BLaER1 treated with 17β-estradiol and CSF1 and Interleukin-3, amounts not matched to agents 10 nM and 100 nM (cell line): Measurements from ENCODE around the gene GNA12.

Experiments
- H3K27ac ChIP-seq, 11 experiments: shearing (Covaris generic); formaldehyde crosslinking; 2 replicates each; pipeline ENCODE4 v1.8.1; 2022
- H3K27me3 ChIP-seq, 11 experiments: shearing (Covaris generic); formaldehyde crosslinking; 2 replicates each; pipeline ENCODE4 v1.8.1; 2022
- H3K36me3 ChIP-seq, 11 experiments: shearing (Covaris generic); formaldehyde crosslinking; 2 replicates each; pipeline ENCODE4 v1.8.1; 2022
- H3K4me1 ChIP-seq, 10 experiments: shearing (Covaris generic); formaldehyde crosslinking; 2 replicates each; pipeline ENCODE4 v1.8.1; 2022
- H3K4me2 ChIP-seq, 11 experiments: shearing (Covaris generic); formaldehyde crosslinking; 2 replicates each; pipeline ENCODE4 v1.8.1; 2022
- H3K4me3 ChIP-seq, 10 experiments: shearing (Covaris generic); formaldehyde crosslinking; 2 replicates each; pipeline ENCODE4 v1.8.1; 2022
- H3K9ac ChIP-seq, 11 experiments: shearing (Covaris generic); formaldehyde crosslinking; 2 replicates each; pipeline ENCODE4 v1.8.1; 2022
- H3K9me3 ChIP-seq, 11 experiments: shearing (Covaris generic); formaldehyde crosslinking; replicated peaks in 1 of 11; 2 replicates each; pipeline ENCODE4 v1.8.1; 2022
- H4K20me1 ChIP-seq, 11 experiments: shearing (Covaris generic); formaldehyde crosslinking; 2 replicates each; pipeline ENCODE4 v1.8.1; 2022
- Cebpa-rat ChIP-seq, 11 experiments: shearing (Covaris generic); IDR thresholded peaks; 2 replicates each; pipeline ENCODE4 v1.8.1; 2022

The GNA12 gene

GRCh38 chr7:2821161-2821841 lies 22.8 kb downstream of the GNA12 start:
- peaks cover 0 to 27% (median 10%) of the 10 kb centered on the region in 11 experiments; a peak in 5 of 22 replicates for H3K36me3 ChIP-seq
- no peaks in the 10 kb centered on the region for H3K9me3 ChIP-seq
- no peaks in the 10 kb centered on the region; a peak in 1 of 22 replicates for H3K27me3 ChIP-seq
- H3K4me1 ChIP-seq = peaks cover 61 to 99% (median 94%) of the 10 kb centered on the region in 10 experiments
- H3K4me2 ChIP-seq = peak overlapping the region; percentile 50 to 98 (median 67)
- H3K27ac ChIP-seq = peak overlapping the region in 10 of 11 experiments; percentile 13 to 63 (median 46); a peak in 15 of 22 replicates
- H3K9ac ChIP-seq = peak overlapping the region in 2 of 11 experiments; percentile 4 to 26; a peak in 4 of 22 replicates
- H4K20me1 ChIP-seq = peaks cover 37 to 96% (median 76%) of the 10 kb centered on the region in 11 experiments; a peak in 17 of 22 replicates
- H3K4me3 ChIP-seq = no peak overlapping the region
- no peak for TF ChIP-seq Cebpa-rat (IDR thresholded peaks at IDR 0.05)

- Histone ChIP-seq H3K36me3 (peaks cover 0 to 23% (median 4%) of the 10 kb centered on the region in 11 experiments; a peak in 4 of 22 replicates), H3K9ac (peak overlapping the region in 5 of 11 experiments; percentile 1 to 37 (median 15); a peak in 3 of 22 replicates), H4K20me1 (peaks cover 32 to 89% (median 68%) of the 10 kb centered on the region in 11 experiments; a peak in 17 of 22 replicates), H3K4me2 (peak overlapping the region; percentile 50 to 98 (median 67); a peak in 21 of 22 replicates), H3K9me3 (no peaks in the 10 kb centered on the region), H3K4me3 (no peak overlapping the region), H3K27ac (peak overlapping the region in 10 of 11 experiments; percentile 0 to 63 (median 32); a peak in 12 of 22 replicates), H3K27me3 (no peaks in the 10 kb centered on the region; a peak in 1 of 22 replicates), H3K4me1 (peaks cover 58 to 100% (median 95%) of the 10 kb centered on the region in 10 experiments)
- no peak for TF ChIP-seq Cebpa-rat (IDR thresholded peaks at IDR 0.05)
Measured at GRCh38 chr7:2820508-2820934, 23.6 kb downstream of the GNA12 start.

- no peaks in the 10 kb centered on the region for H3K9me3 ChIP-seq
- H3K36me3 ChIP-seq = peaks cover 0 to 25% (median 4%) of the 10 kb centered on the region in 11 experiments; a peak in 3 of 22 replicates
- H3K4me1 ChIP-seq = peaks cover 58 to 100% (median 95%) of the 10 kb centered on the region in 10 experiments
- H3K4me2 ChIP-seq = peak overlapping the region; percentile 51 to 98 (median 73); a peak in 13 of 22 replicates
- peaks cover 31 to 89% (median 64%) of the 10 kb centered on the region in 11 experiments; a peak in 17 of 22 replicates for H4K20me1 ChIP-seq
- H3K4me3 ChIP-seq = no peak overlapping the region
- no peak for TF ChIP-seq Cebpa-rat (IDR thresholded peaks at IDR 0.05)
- H3K27me3 ChIP-seq = no peaks in the 10 kb centered on the region; a peak in 1 of 22 replicates
- no peak overlapping the region for H3K9ac ChIP-seq
- H3K27ac ChIP-seq = peak overlapping the region in 4 of 11 experiments; percentile 28 to 65 (median 60); a peak in 3 of 22 replicates
Measured at GRCh38 chr7:2819954-2820397, 24.1 kb downstream of the GNA12 start.

GRCh38 chr7:2819161-2819953 lies 24.8 kb downstream of the GNA12 start:
- peaks cover 0 to 25% (median 4%) of the 10 kb centered on the region in 11 experiments; a peak in 3 of 22 replicates for H3K36me3 ChIP-seq
- H3K27me3 ChIP-seq = no peaks in the 10 kb centered on the region; a peak in 1 of 22 replicates
- H3K4me3 ChIP-seq = no peak overlapping the region
- H3K27ac ChIP-seq = peak overlapping the region in 6 of 11 experiments; percentile 29 to 66 (median 64); a peak in 11 of 22 replicates
- peaks cover 61 to 100% (median 95%) of the 10 kb centered on the region in 10 experiments for H3K4me1 ChIP-seq
- peak overlapping the region in 4 of 11 experiments; percentile 10 to 57 (median 48); a peak in 5 of 22 replicates for H3K9ac ChIP-seq
- peaks cover 29 to 87% (median 58%) of the 10 kb centered on the region in 11 experiments; a peak in 17 of 22 replicates for H4K20me1 ChIP-seq
- no peak for TF ChIP-seq Cebpa-rat (IDR thresholded peaks at IDR 0.05)
- peak overlapping the region in 10 of 11 experiments; percentile 43 to 98 (median 66); a peak in 19 of 22 replicates for H3K4me2 ChIP-seq
- no peaks in the 10 kb centered on the region for H3K9me3 ChIP-seq

GRCh38 chr7:2818653-2819052 lies 25.5 kb downstream of the GNA12 start:
- Histone ChIP-seq H3K27ac (peak overlapping the region in 8 of 11 experiments; percentile 2 to 66 (median 49); a peak in 13 of 22 replicates), H3K4me2 (peak overlapping the region; percentile 33 to 98 (median 60); a peak in 21 of 22 replicates), H3K4me1 (peaks cover 61 to 100% (median 95%) of the 10 kb centered on the region in 10 experiments), H4K20me1 (peaks cover 23 to 80% (median 52%) of the 10 kb centered on the region in 11 experiments; a peak in 14 of 22 replicates), H3K36me3 (peaks cover 0 to 25% (median 4%) of the 10 kb centered on the region in 11 experiments; a peak in 3 of 22 replicates), H3K4me3 (no peak overlapping the region; a peak in 1 of 20 replicates), H3K9me3 (no peaks in the 10 kb centered on the region), H3K9ac (peak overlapping the region in 6 of 11 experiments; percentile 10 to 57 (median 46); a peak in 12 of 22 replicates), H3K27me3 (no peaks in the 10 kb centered on the region; a peak in 1 of 22 replicates)
- no peak for TF ChIP-seq Cebpa-rat (IDR thresholded peaks at IDR 0.05)

GRCh38 chr7:2818121-2818520 lies 26.0 kb downstream of the GNA12 start:
- Histone ChIP-seq H4K20me1 (peaks cover 22 to 75% (median 48%) of the 10 kb centered on the region in 11 experiments; a peak in 14 of 22 replicates), H3K36me3 (peaks cover 0 to 25% (median 4%) of the 10 kb centered on the region in 11 experiments; a peak in 3 of 22 replicates), H3K4me1 (peaks cover 67 to 100% (median 95%) of the 10 kb centered on the region in 10 experiments), H3K9me3 (no peaks in the 10 kb centered on the region), H3K27me3 (no peaks in the 10 kb centered on the region; a peak in 1 of 22 replicates), H3K9ac (peak overlapping the region in 5 of 11 experiments; percentile 12 to 57 (median 51); a peak in 10 of 22 replicates), H3K4me3 (no peak overlapping the region; a peak in 1 of 20 replicates), H3K27ac (peak overlapping the region in 8 of 11 experiments; percentile 2 to 66 (median 49); a peak in 12 of 22 replicates), H3K4me2 (peak overlapping the region; percentile 33 to 98 (median 60); a peak in 21 of 22 replicates)
- no peak for TF ChIP-seq Cebpa-rat (IDR thresholded peaks at IDR 0.05)

- peaks cover 19 to 73% (median 41%) of the 10 kb centered on the region in 11 experiments; a peak in 14 of 22 replicates for H4K20me1 ChIP-seq
- H3K36me3 ChIP-seq = peaks cover 0 to 19% (median 4%) of the 10 kb centered on the region in 11 experiments; a peak in 3 of 22 replicates
- H3K4me3 ChIP-seq = no peak overlapping the region
- no peaks in the 10 kb centered on the region; a peak in 1 of 22 replicates for H3K27me3 ChIP-seq
- peak overlapping the region in 8 of 11 experiments; percentile 1 to 98 (median 76); a peak in 12 of 22 replicates for H3K4me2 ChIP-seq
- H3K4me1 ChIP-seq = peaks cover 70 to 100% (median 95%) of the 10 kb centered on the region in 10 experiments
- H3K27ac ChIP-seq = peak overlapping the region in 4 of 11 experiments; percentile 30 to 66 (median 49); a peak in 3 of 22 replicates
- H3K9me3 ChIP-seq = no peaks in the 10 kb centered on the region
- TF ChIP-seq Cebpa-rat (IDR thresholded peaks at IDR 0.05) = no peak
- H3K9ac ChIP-seq = peak overlapping the region in 1 of 11 experiments; percentile 30; a peak in 2 of 22 replicates
Measured at GRCh38 chr7:2817456-2817855, 26.7 kb downstream of the GNA12 start.
